ENCODE results near the gene RAB6B.

The RAB6B gene

DNA sequence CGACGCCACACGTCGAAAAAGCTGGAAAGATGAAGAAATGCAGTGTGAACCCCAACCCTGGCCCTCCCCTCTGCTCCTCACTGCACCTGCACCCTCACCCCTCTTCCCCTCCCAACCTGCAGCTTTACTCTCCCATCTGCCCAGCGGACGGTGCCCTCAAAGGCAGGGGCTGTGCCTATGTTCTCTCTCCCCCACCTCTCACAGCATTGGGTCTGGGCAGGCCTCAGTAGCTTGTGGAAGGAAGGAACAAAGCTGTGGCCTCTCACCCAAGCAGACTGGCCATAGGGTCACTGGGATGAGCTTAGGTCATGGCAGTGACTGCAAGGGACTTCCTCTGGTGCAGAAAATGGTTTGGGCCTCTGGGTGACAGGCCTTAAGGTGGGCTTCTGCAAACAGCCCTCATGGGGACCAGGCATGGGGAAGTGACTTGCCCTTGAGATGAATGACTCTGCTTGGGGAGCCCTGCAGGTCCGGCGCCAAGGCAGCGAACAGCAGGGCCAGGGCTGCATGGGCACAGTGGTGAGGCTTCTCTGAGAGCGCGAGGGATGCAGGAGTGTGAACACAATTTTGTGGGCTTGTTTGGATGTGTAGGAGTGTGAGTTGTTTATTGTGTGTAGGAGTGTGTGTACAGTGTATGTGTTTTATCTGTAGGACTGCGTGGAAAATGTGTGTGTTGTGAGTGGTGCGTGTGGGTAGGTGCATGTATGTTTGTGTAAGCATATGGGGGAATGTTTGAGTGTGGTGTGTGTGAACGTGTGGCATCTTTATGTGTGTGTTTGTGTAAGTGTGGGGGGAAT, 60.9 kb downstream of the RAB6B start:
- no peak for DNase-seq

- no peak for DNase-seq
Observed at GRCh38 chr3:133833880-133834620, 61.6 kb downstream of the RAB6B start.

DNA sequence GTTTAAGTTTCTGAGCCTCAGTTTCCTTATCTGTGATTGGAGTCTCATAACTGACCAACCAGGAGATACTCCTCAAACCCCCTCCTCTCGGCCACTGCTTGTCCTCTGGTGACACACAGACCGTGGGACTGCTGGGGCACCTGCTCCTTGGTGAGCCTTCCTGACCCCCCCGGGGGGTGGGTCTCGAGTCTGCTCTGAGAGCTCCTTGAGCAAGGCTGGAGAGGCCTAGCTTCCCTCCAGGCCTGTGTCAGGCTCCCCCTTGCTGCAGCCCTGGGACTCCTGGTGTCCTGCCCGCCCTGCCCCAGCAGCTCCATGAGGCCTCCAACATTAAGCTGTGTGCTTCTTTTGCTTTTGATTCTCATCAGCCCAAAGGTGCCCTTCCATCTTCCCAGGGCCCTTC, 62.4 kb downstream of the RAB6B start:
- no peak for DNase-seq

DNA sequence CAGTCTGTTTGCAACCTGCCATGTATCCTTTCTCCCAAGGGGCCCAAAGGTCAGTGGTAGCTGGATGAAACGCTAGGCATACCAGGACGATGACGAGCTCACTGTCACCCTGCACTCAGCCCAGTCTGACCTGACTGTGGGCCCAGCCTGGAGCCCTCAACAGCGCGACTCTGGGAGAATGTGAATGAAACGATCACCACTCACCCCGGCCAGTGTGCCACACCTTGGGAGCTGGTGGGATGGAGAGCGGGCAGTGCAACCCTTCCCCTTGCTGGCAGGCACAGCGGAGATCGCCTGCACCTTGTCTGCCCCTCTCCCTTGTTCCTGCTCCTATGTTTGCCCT, 62.9 kb downstream of the RAB6B start:
- no peak for DNase-seq

- DNase-seq = no peak
Observed at GRCh38 chr3:133831966-133832801, 63.5 kb downstream of the RAB6B start.

- no peak for DNase-seq
Observed at GRCh38 chr3:133830071-133830470, 65.6 kb downstream of the RAB6B start.

DNA sequence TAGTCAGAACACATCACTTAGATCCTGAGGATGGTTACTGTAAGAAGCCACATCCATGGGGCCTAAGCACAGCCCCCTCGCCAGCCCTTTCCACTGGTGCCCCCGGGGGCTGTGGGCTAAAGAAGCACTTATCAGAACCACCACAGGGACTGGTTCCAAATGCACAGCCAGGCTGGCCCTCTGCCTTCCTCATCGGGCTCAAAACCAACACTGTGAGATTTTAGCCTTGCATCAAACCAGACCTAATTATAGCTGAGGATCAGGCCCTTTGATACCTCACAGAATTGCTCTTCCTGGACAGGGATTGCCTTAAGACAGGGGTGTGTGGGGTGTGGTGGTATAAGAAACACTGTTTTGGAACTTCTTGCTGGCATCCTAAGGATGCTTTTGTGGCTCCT, 66.4 kb downstream of the RAB6B start:
- no peak for DNase-seq

- DNase-seq = no peak
Observed at GRCh38 chr3:133828576-133829309, 66.9 kb downstream of the RAB6B start.

GRCh38 chr3:133827684-133828083, 68.0 kb downstream of the RAB6B start:
- no peak for DNase-seq

DNA sequence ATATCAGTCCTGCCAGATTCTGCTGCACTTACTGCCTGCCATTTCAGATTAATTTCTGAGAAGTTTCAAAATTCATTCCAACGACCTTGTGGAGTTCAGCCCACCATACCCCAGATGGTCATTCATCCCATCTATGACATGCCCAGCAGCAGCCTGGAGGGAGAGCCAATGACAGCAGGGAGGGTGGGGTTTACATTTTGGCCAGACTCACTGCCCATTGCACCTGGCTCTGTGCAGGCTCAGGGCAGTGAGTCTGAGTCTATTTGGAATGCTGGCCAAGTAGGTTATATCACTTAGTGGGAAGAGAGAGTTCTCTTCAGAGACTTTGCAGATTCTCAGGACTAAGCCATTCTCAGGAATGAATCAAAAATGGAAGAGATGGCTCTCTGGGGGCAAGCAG, 68.5 kb downstream of the RAB6B start:
- DNase-seq = no peak

GRCh38 chr3:133825969-133826727, 69.5 kb downstream of the RAB6B start:
- no peak for DNase-seq

DNA sequence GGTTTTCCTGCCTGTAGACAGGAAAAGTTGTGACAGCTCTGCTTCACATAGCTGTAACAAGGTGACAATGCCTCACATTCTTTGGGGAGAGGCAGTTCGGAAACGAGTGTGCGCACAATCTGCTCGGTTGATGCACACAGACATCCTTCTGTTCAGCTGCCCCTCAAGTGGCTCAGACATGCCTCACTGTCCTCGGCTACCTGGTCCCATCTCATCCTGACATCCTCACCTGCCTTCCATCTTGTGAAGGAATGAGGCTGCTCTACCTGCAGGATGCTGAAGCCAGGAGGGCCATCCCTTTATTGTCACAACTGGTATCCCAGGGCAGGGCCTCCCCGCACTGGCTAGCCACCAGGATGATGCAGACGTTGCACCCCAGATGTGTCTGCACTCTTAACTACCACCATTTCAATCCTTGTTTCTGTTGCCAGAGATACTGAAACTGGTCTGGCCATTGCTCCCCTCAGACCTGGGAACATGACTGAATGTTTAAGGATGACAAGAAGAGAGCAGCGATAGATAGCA, 70.7 kb downstream of the RAB6B start:
- no peak for DNase-seq

GRCh38 chr3:133821767-133822638, 73.7 kb downstream of the RAB6B start:
- DNase-seq = no peak

DNA sequence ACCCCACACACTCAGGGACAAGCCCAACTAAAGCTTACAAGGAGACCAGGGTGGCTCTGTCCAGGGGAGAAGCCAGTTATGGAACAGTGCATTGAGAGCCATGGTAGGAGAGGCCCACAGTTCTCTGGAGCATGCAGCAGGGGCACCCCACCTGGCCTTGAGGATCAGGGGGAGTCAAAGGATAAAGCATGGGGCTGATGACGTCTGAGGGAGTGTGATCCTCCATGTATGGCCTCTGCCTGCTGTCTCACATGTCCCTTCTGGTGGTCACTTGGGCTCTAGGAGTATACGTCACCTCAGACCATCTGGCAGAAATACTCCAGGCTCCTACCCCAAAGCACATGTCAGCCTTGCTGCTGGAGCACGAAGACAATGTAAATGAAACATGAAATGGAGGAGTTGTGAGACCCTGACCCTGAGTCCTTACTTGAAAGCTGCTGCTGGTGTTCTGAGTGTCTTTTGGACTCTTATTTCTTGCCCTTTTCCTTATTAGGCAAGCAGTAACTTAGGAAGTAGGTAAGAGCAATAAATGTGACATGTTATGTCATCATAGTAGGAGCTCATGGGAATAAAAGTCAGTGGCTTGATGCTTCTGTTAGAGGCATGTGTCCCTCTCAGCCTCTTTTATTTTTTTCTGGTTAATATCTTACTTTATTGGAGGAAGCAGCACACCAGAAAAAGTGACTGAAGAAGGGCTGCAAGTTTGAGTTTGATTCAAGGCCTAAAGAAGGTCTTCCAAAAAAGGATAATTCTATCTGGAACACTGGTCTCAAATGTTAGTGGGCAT, 74.6 kb downstream of the RAB6B start:
- DNase-seq = no peak

DNA sequence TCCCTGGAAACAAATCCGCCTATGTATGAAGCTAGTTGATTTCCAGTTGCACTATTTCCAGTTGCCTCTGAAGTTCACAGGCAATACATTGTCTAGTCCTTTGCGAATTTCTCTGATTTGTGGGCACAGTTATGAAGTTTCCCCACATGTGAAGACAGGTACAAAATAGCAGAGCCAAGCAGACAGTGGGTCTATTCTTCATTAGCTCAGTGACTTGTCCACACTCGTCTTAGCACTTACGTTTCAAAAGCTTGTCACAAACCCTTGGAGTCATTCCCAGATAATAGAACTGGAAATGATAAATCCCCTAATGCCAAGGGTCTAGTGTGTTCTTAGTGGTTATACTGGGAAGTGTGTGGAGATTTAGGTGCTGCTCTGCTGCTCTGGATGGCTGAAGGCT, 75.6 kb downstream of the RAB6B start:
- DNase-seq = no peak

DNA sequence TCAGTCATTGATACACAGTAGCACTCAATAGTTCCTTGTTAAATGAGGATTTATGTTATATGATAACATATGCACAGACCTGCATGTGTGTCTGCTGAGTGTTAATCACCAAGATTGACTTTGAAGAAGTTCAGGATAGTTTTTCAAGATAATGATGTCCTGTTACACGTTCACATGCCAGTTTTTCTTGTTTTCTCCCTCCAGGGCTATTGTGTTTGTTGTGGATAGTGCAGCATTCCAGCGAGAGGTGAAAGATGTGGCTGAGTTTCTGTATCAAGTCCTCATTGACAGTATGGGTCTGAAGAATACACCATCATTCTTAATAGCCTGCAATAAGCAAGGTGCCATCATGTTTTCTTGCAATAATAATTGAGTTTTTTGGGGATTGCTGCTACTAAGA, 80.3 kb downstream of the RAB6B start:
- no peak for DNase-seq

- DNase-seq = no peak
Observed at GRCh38 chr3:133812872-133813271, 82.8 kb downstream of the RAB6B start.

- peak; percentile 95 for DNase-seq
Observed at GRCh38 chr3:133805702-133806475, 89.8 kb downstream of the RAB6B start, which contains the start of gene SRPRB. Gene SRPRB (plus strand): TSS chr3:133805815. CDS start chr3:133805849, 34 bp downstream.

DNA sequence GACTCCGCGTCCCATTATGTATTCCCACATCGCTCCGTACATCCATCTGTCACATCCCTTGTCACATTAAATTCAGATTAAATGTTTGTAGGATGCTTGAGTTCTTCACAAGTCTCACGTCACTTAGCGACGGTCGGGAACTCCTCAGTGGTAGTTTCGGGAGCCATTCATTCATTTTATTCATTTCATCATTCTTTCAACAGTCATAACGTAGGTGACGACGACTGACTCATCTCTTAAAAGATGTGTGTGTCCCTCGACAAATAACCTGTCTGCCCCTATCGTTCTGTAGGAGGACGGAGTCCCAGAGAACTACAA, 90.3 kb downstream of the RAB6B start:
- no peak for DNase-seq
